HepG2 (cell line): ENCODE results near the gene TRIM54. TPM values are rescaled to one million over a fixed set of nuclear protein-coding genes. Genes with fewer than 3 reads are reported as not detected.

Experiments used
- ARID5B ChIP-seq: IDR thresholded peaks from 2 replicates; pipeline ENCODE4 v1.4.0; 2020; ENCODE audit warnings: mild to moderate bottlenecking, missing genetic modification reagents
- GRHL1 ChIP-seq: sonication (generic); formaldehyde crosslinking; conservative IDR thresholded peaks from 2 replicates; pipeline ENCODE4 v1.8.0; 2022; ENCODE audit warnings: missing genetic modification reagents
- HNF1B ChIP-seq: sonication (generic); formaldehyde crosslinking; IDR thresholded peaks from 2 replicates; pipeline ENCODE4 v1.5.1; 2020; ENCODE audit warnings: mild to moderate bottlenecking, moderate library complexity, missing genetic modification reagents
- JARID2 ChIP-seq: sonication (generic); formaldehyde crosslinking; IDR thresholded peaks from 2 replicates; pipeline ENCODE4 v1.8.1; 2023; ENCODE audit warnings: missing genetic modification reagents, inconsistent platforms; ENCODE audit not compliant: insufficient replicate concordance
- ONECUT2 ChIP-seq: sonication (generic); formaldehyde crosslinking; IDR thresholded peaks from 2 replicates; pipeline ENCODE4 v1.4.0; 2020; ENCODE audit warnings: missing genetic modification reagents
- SATB2 ChIP-seq: sonication (generic); formaldehyde crosslinking; IDR thresholded peaks from 2 replicates; pipeline ENCODE4 v1.5.0; 2020; ENCODE audit warnings: missing genetic modification reagents
- ZFP62 ChIP-seq: sonication (generic); formaldehyde crosslinking; IDR thresholded peaks from 2 replicates; pipeline ENCODE4 v1.4.0; 2020; ENCODE audit warnings: missing genetic modification reagents
- ZNF282 ChIP-seq: fragments of 450-650 bp; IDR thresholded peaks from 2 replicates; pipeline ENCODE4 v1.6.1; 2018; ENCODE audit not compliant: partially characterized antibody
- ZNF34 ChIP-seq: sonication (generic); formaldehyde crosslinking; IDR thresholded peaks from 2 replicates; pipeline ENCODE4 v1.4.0; 2020; ENCODE audit warnings: mild to moderate bottlenecking, missing genetic modification reagents, borderline replicate concordance
- polyA plus RNA-seq, 8 experiments: library from polyadenylated mRNA; depleted of rRNA in 3 of 8; stranded (reverse) in 7 of 8; unstranded in 1 of 8; fragments of >200 nt; fragmentation: Illumina TruSeq in 4 of 8; extraction: Trizol in 4 of 8; gene quantifications; 2 replicates each; pipeline versions ENCODE4 v1.2.1 to v1.2.3, GENCODE V29; 2011 to 2016; ENCODE audit warnings: low read depth in 4 of 8, missing spikeins in 1 of 8, mixed read lengths in 1 of 8; ENCODE audit not compliant: insufficient read depth in 1 of 8
- total RNA-seq, 5 experiments: library from RNA; depleted of rRNA; stranded (reverse); fragments of >200 nt; fragmentation: Illumina TruSeq; extraction: Trizol; gene quantifications; 2 replicates each; pipeline ENCODE4 v1.2.3, GENCODE V29; 2016; ENCODE audit warnings: low read depth in 1 of 5
- TF ChIP-seq, protein P1 (sequence below): sonication (generic); formaldehyde crosslinking; IDR thresholded peaks from 2 replicates; pipeline ENCODE4 v1.4.0; 2020; ENCODE audit warnings: missing genetic modification reagents
- TF ChIP-seq, protein P2 (sequence below): sonication (generic); formaldehyde crosslinking; IDR thresholded peaks from 2 replicates; pipeline ENCODE4 v1.4.0; 2020; ENCODE audit warnings: missing genetic modification reagents

The TRIM54 gene
- total and polyA plus RNA-seq, 2 of the 13 experiments (the other 11 are each of a cell fraction or from before 2014, with no cell fraction given), result 0.07 to 0.13 TPM

GRCh38 chr2:27322766-27323595 lies 40.8 kb downstream of the TRIM54 start, which contains the start of gene MPV17 (continued):
- TF ChIP-seq ARID5B (CRISPR knock-in tag) (peak; percentile 59), GRHL1 (CRISPR knock-in tag) (no peak), HNF1B (CRISPR knock-in tag) (peak; percentile 97), ZNF34 (CRISPR knock-in tag) (no peak; the same call in 1 of the 2 replicates), SATB2 (CRISPR knock-in tag) (no peak), ZFP62 (peak; percentile 23; the same call in 1 of the 2 replicates), ONECUT2 (no peak), JARID2 (CRISPR knock-in tag) (no peak), ZNF282 (no peak)
- TF ChIP-seq, protein P1, sequence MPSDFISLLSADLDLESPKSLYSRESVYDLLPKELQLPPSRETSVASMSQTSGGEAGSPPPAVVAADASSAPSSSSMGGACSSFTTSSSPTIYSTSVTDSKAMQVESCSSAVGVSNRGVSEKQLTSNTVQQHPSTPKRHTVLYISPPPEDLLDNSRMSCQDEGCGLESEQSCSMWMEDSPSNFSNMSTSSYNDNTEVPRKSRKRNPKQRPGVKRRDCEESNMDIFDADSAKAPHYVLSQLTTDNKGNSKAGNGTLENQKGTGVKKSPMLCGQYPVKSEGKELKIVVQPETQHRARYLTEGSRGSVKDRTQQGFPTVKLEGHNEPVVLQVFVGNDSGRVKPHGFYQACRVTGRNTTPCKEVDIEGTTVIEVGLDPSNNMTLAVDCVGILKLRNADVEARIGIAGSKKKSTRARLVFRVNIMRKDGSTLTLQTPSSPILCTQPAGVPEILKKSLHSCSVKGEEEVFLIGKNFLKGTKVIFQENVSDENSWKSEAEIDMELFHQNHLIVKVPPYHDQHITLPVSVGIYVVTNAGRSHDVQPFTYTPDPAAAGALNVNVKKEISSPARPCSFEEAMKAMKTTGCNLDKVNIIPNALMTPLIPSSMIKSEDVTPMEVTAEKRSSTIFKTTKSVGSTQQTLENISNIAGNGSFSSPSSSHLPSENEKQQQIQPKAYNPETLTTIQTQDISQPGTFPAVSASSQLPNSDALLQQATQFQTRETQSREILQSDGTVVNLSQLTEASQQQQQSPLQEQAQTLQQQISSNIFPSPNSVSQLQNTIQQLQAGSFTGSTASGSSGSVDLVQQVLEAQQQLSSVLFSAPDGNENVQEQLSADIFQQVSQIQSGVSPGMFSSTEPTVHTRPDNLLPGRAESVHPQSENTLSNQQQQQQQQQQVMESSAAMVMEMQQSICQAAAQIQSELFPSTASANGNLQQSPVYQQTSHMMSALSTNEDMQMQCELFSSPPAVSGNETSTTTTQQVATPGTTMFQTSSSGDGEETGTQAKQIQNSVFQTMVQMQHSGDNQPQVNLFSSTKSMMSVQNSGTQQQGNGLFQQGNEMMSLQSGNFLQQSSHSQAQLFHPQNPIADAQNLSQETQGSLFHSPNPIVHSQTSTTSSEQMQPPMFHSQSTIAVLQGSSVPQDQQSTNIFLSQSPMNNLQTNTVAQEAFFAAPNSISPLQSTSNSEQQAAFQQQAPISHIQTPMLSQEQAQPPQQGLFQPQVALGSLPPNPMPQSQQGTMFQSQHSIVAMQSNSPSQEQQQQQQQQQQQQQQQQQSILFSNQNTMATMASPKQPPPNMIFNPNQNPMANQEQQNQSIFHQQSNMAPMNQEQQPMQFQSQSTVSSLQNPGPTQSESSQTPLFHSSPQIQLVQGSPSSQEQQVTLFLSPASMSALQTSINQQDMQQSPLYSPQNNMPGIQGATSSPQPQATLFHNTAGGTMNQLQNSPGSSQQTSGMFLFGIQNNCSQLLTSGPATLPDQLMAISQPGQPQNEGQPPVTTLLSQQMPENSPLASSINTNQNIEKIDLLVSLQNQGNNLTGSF (CRISPR knock-in tag), result peak; percentile 95
- TF ChIP-seq, protein P2, sequence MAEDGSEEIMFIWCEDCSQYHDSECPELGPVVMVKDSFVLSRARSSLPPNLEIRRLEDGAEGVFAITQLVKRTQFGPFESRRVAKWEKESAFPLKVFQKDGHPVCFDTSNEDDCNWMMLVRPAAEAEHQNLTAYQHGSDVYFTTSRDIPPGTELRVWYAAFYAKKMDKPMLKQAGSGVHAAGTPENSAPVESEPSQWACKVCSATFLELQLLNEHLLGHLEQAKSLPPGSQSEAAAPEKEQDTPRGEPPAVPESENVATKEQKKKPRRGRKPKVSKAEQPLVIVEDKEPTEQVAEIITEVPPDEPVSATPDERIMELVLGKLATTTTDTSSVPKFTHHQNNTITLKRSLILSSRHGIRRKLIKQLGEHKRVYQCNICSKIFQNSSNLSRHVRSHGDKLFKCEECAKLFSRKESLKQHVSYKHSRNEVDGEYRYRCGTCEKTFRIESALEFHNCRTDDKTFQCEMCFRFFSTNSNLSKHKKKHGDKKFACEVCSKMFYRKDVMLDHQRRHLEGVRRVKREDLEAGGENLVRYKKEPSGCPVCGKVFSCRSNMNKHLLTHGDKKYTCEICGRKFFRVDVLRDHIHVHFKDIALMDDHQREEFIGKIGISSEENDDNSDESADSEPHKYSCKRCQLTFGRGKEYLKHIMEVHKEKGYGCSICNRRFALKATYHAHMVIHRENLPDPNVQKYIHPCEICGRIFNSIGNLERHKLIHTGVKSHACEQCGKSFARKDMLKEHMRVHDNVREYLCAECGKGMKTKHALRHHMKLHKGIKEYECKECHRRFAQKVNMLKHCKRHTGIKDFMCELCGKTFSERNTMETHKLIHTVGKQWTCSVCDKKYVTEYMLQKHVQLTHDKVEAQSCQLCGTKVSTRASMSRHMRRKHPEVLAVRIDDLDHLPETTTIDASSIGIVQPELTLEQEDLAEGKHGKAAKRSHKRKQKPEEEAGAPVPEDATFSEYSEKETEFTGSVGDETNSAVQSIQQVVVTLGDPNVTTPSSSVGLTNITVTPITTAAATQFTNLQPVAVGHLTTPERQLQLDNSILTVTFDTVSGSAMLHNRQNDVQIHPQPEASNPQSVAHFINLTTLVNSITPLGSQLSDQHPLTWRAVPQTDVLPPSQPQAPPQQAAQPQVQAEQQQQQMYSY (CRISPR knock-in tag), result 0 out of 2 replicates have a peak, but pooled peaks have one; percentile 47
